Hematopoietic multipotent progenitor cell treated with erythropoietin and hydrocortisone succinate and interleukin-3 and kit ligand, for 4 days (in vitro differentiated cells): ENCODE results near the gene ZMYM2.

Experiments used
- DNase-seq: peaks from one replicate; pipeline ENCODE4 v3.0.0-alpha.2; 2015

Gene ZMYM2

DNA sequence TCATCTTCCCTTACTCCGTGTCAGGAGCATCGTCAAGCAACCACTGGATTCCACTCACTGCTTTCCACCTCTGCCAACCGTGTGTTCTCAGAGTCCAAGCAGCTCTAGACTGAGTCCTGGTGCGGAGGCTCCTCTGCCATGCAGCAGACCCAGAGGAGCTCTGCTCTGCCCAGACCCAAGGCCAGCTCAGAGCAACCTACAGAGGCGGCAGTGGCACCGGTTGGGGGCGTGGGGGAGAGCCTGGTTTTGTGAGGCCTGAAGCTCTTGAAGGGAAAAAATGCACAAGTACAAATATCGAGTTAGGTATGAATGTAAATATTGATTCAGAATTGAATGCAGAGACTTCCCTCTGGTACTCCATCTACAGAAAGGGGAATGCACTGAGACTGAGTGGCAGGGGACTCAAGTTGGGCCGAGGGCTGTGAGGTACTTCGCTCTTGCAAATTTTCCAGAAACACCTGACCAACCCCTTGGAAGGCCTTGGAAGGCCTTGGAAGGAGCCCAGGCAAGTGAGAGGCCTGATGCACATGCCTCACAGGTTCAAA is 155.6 kb downstream of the ZMYM2 start:
- no peak for DNase-seq

GRCh38 chr13:20116213-20116612 is 157.7 kb downstream of the ZMYM2 start:
- DNase-seq: no peak

DNA sequence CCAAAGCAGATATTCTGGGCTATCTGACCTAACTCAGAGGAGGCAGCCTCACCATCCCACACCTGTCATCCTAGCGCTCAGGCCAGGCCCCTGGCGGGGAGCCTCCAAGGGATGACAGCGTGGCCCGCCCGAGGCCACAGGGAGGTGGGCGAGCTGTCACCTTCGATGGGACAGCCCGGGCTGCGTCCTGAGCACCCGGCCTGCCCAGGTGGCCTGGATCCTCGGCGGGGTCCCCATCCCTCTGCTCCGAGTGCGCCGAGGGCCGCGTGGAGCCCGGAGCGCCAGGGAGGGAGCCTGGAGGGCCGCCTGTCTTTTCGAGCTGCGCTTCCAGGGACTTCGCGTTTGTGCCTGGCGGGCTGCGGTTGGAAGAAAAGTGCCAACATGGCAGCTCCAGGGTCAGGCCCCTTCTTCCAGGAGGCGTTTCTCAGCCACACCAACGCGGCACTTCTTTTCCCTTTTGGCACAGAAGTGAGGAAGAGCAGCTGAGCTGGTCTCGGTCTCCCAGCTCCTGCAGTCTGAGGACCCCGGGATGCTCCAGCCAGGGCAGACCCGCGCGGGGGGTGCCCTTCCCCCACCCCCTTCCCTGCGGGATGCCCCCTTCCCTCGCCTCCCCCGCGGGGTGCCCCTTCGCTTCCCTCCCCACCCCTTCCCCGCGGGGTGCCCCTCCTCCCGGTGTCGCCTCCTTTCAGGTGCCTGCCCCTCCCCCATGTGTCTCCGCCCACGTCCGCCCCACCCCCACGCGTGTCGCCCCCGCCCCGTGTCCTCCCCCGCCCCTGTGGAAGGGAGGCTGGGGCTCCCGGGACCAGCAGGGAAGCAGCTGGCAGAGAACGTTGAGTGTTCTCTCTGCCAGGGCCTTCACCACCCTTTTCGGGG is 160.0 kb downstream of the ZMYM2 start:
- DNase-seq: peak; percentile 48

- DNase-seq: no peak
Observed at GRCh38 chr13:20119960-20120359, 161.4 kb downstream of the ZMYM2 start.

GRCh38 chr13:20121159-20121525 is 162.6 kb downstream of the ZMYM2 start:
- DNase-seq: peak; percentile 48

DNA sequence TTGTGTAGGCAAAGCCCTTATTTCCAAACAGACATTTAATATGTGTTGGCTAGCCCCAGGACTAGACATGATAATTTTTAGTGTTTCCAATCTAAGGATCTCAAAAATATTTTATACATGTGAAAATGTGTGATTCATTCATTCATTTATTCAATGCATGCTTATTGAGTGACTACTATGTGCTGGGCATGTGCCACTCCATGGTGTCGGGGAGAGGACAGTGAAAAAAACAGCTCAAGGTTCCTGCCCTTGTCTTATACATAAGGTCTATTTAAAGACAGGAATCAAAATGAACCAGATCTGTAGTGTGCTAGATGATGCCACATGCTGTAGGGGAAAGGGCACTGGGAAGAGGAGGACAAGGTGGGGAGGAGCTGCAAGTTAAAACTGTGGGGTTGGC is 165.8 kb downstream of the ZMYM2 start:
- DNase-seq: no peak

DNA sequence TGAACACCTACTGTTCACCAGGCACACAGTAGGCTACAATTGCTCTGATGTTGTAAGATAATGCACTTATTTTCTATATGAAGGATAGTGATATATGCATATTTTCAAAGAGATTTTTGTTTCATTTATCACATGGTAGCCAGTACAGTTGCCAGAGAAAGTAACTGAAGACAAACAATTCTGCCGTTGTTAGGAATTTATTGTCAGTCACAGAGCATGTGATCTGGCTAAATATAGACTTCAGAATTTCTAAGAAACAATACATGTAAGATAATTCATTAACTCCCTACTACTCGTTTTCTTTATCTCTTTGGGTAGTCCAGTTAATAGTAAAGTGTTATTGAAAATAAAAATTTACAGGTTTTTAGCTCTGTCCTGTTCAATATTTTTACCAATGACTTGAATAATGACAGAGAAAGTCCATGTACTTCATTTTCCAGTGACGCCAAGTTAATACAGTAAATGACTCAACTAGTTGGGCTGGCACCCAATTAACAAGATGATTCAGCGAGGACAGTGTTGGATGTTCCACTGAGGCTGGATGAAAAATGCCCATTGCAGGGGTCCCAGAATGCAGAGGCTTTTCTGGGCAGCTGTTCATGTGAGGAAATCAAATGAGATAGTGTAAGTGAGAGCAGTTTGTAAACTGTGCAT is 166.7 kb downstream of the ZMYM2 start:
- DNase-seq: no peak

- DNase-seq: no peak
Observed at GRCh38 chr13:20125783-20126165, 167.2 kb downstream of the ZMYM2 start.

DNA sequence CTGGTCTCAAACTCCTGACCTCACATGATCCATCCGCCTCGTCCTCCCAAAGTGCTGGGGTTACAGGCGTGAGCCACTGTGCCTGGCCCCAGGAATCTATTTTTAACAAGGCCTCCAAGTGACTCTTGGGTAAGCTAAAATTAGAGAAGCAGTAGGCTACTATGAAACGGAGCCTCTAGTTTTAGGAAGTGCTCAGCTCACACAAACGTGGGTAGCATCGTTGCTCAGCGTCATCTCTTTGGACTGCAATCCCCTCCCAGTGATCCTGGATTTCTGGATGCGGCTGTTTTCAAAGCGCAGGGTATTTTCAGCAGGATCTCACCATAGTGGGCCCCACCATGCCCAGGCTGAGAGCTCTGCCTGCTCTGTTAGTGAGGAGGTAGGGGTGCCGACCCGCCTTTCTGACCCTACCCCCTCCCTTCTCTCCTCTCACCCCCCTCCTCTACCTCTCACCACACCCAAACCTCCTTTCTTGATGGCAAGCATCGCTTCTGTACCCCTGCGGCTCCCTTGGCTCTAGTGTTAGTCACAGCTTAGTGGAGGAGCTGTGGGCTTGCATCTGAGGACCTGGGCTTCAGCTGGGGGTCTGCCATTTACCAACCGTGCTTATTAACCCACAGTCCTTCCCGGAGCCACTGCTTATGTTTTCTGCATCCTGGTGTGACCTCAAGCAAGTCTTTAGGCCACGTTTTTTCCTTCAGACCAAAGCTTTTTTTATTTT is 168.2 kb downstream of the ZMYM2 start:
- peak; percentile 42 for DNase-seq

DNA sequence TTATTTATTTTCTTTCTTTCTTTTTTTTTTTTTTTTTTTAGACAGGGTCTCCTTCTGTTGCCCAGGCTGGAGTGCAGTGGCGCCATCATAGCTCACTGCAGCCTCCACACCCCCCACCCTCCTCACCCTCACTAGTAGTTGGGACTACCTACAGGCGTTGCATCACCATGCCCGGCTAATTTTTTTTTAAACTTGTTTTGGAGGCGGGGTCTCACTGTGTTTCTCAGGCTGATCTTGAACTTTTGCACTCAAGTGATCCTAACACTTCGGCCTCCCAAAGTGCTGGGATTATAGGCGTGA is 168.7 kb downstream of the ZMYM2 start:
- DNase-seq: peak; percentile 50

- peak; percentile 69 for DNase-seq
Observed at GRCh38 chr13:20127562-20128458, 169.3 kb downstream of the ZMYM2 start.

DNA sequence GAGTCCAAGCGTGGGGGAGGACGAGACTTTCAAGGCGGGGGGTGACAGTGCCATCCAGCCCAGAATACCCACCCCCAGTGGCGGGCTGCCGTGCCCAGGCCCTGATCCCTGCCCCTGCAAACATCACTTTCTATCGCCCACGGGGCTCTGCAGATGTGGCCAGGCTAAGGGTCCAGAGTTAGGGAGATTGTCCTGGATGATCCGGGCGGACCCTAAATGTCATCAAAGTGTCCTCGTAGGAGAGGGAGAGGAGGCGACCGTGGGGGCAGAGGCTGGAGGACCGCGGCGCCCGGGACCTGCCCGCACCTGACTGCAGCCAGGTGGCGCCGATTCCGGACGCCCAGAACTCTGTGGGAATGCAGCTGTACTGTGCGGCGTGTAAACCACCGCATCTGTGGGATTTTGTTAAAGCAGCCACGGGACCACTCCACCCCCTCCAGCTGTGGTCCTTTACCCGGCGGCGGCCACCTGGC is 170.0 kb downstream of the ZMYM2 start:
- DNase-seq: no peak

GRCh38 chr13:20129076-20129475 is 170.5 kb downstream of the ZMYM2 start:
- no peak for DNase-seq

DNA sequence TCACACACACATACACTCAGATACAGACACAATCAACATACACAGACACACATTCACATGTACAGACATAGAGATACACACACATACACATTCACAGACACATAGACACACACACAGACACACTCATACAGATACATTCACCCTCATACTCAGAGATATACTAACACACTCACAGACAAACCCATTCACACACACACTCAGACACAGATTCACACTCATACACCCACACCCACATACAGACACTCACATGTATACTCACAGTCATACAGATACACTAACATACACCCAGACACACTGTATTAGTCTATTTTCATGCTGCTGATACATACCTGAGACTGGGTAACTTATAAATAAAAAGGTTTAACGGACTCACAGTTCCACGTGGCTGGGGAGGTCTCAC is 171.5 kb downstream of the ZMYM2 start:
- DNase-seq: no peak

- DNase-seq: no peak
Observed at GRCh38 chr13:20130652-20131051, 172.1 kb downstream of the ZMYM2 start.

DNA sequence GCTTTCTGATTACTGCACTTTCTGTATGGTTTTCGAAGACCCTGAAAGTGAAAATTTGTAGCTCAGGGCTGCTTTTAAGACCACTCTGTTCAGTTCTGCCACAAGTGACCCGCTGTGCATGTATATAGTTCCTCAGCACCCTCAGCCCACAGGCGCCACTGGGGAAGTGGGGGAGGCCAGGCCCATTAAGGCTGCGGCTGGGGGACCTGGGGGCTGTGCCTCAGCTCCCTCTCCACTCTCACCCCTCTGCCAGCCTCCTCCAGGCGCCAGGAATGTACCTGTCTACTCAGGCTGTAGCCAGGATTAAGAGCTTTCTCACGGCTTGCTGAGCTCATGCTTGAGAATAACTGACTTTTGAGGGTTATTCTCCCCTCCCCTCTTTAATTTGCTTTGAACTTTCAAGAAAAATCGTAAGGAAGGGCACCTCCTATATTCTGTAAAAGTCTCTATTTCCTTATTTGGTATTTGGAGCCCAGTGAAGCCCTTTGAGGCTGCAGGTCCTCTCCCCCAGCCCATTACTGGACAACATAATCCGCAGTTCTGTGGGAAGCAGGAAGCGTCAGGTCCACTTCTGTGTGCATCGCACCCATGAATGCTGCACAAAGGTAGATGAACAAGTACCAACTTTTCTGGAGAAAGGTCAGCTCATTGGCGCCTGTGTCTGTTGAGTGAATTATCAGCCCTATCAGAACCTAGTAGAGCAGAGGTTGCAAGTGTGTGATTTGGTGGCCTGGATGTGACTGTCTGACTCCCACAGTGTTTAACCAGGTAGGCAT is 172.7 kb downstream of the ZMYM2 start:
- DNase-seq: no peak

GRCh38 chr13:20132052-20132634 is 173.6 kb downstream of the ZMYM2 start:
- no peak for DNase-seq

DNA sequence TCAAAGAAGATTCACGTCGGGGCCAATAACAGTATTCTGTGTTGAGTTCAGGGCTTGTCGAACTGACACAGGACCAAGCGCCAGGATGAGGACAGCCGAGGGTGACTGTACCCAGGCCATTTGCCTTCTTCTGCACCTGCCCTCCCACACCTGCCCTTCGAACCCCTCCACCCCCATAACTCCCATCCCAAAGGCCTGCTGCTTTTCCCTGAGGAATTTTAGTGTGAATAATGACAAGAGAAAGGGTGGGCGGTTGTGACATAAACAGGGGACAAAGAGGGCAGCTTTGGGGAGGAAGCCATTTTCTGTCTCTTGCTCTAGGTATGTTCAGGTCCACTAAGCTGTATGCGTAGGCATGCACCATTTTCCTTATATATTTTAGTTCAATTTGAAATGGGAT is 176.2 kb downstream of the ZMYM2 start:
- no peak for DNase-seq

DNA sequence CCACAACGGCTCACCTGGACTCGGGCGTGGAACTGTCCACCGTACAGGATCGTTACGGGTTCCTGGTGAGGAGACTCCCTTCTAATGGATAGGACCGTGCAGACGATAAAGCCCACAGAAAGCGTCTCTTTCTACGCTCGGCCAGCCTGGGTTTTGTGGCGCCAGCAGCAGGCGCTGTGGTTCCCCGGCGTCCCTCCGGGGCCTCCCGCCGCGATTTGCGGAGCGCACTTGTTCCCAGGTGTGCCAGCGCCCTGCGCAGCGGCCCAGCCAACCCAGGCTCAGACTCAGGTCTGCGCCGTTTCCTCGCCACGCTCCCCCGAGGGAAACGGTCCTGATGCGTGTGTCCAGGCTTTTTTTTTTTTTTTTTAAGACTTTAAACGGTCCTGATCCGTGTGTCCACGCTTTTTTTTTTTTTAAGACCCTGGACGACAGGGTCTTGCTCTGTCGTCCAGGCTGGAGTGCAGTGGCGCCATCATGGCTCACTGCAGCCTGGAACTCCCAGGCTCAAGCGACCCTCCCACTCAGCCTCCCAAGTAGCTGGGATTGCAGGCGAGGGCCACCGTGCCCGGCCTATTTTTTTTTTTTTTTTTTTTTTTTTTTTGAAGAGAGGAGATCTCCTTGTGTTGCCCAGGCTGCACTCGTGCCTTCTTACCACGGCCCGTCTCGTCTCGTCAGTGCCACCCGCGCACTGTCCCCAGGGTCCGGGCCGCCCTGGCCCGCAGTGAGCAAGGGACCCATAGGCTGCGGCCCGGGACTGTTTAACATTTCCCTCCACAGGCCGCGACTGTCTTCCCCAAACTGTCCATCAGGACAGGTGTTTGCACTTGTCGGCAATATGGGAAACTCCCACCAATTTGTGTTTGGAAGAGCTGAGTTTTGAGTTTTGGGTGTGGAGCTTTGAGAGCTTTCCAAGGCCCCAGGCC is 178.5 kb downstream of the ZMYM2 start:
- DNase-seq: peak; percentile 69

GRCh38 chr13:20137875-20138274 is 179.3 kb downstream of the ZMYM2 start:
- no peak for DNase-seq
